Kidney (tissue), 14 donors: ENCODE data around the gene CXXC5. TPM values are rescaled to one million over a fixed set of nuclear protein-coding genes. Genes with fewer than 3 reads are reported as not detected.

ENCODE experiments used
- DNase-seq, 5 donors: peaks; one replicate each; pipeline ENCODE4 v3.0.0-alpha.2; 2013 to 2020
- FAIRE-seq: peaks from 2 replicates; lab custom pipeline; 2012; peaks lifted over from hg19 to GRCh38; lab: Jason Lieb, UNC
- H3K27ac ChIP-seq, 2 donors: one replicate each; pipeline ENCODE4 v1.7.0; 2013; ENCODE audit warnings: low read depth in 2 of 2, low read length in 2 of 2, inconsistent platforms in 1 of 2
- H3K27me3 ChIP-seq: one replicate; pipeline ENCODE4 v1.7.1; 2013; ENCODE audit warnings: low read length, inconsistent platforms; ENCODE audit not compliant: control insufficient read depth, insufficient read depth
- H3K36me3 ChIP-seq, 3 donors: one replicate each; pipeline versions ENCODE4 v1.7.0 to v1.7.1; 2013; ENCODE audit warnings: low read length in 3 of 3, control low read depth in 1 of 3, inconsistent platforms in 1 of 3; ENCODE audit not compliant: insufficient read depth in 3 of 3, control insufficient read depth in 2 of 3
- H3K4me1 ChIP-seq, 3 donors: one replicate each; pipeline versions ENCODE4 v1.7.0 to v1.7.1; 2013; ENCODE audit warnings: low read length in 3 of 3, inconsistent platforms in 1 of 3, low read depth in 1 of 3; ENCODE audit not compliant: control insufficient read depth in 2 of 3, insufficient read depth in 2 of 3
- H3K4me3 ChIP-seq, 3 donors: one replicate each; pipeline versions ENCODE4 v1.7.0 to v1.8.1; 2013; ENCODE audit warnings: low read length in 3 of 3, control low read depth in 1 of 3, inconsistent platforms in 1 of 3
- H3K9ac ChIP-seq, 3 donors: one replicate each; pipeline versions ENCODE4 v1.7.0 to v1.7.1; 2013; ENCODE audit warnings: low read length in 3 of 3, control low read depth in 1 of 3, inconsistent platforms in 1 of 3
- H3K9me3 ChIP-seq, 3 donors: one replicate each; pipeline versions ENCODE4 v1.7.0 to v1.7.1; 2013; ENCODE audit warnings: low read length in 3 of 3, control low read depth in 1 of 3, inconsistent platforms in 1 of 3; ENCODE audit not compliant: control insufficient read depth in 2 of 3, insufficient read depth in 1 of 3
- CTCF ChIP-seq: IDR thresholded peaks from 3 replicates; pipeline ENCODE4 v1.5.1; 2012; ENCODE audit warnings: mild to moderate bottlenecking, moderate library complexity, borderline replicate concordance; ENCODE audit not compliant: insufficient read depth; ENCODE audit errors: extremely low read depth
- intact Hi-C: fragments of 100-400 bp; cut with DNase I; formaldehyde crosslinking; loops from one replicate; pipeline ENCODE4 v1.11.1; 2022
- polyA plus RNA-seq: library from polyadenylated mRNA; stranded (reverse); fragments of 350-450 nt; fragmentation: Illumina TruSeq; extraction: RNeasy Lipid Tissue Mini Kit (QIAGEN cat#74804); gene quantifications from one replicate; pipeline ENCODE4 v1.2.3, GENCODE V29; 2014; ENCODE audit warnings: low read depth, low replicate concordance; ENCODE audit not compliant: insufficient read depth
- total RNA-seq: library from RNA; stranded (reverse); fragmentation: NEBNext Ultra II Directional; extraction: Animal tissue kit (Norgen Biotek cat#: 25700); gene quantifications from one replicate; pipeline ENCODE4 v1.2.1, GENCODE V29; 2021
- donor health status: control.
- donor health status: control.
- donor health status: control.
- donor health status: control.
- donor health status: control.
- donor health status: DM: yes; HTN: yes; CAD: no.
- donor health status: Normal renal cell carcinoma (clear cell type).

CXXC5 gene
- total and polyA plus RNA-seq, 2 donors from 2014 or later, result 116 to 122 TPM

GRCh38 chr5:139696167-139696893, 48.2 kb downstream of the CXXC5 start:
- Histone ChIP-seq H3K36me3 (no peaks in the 10 kb centered on the region), H3K4me1 (peaks cover 9 to 28% (median 10%) of the 10 kb centered on the region in 3 donors), H3K9ac (peak overlapping the region in 1 of 3 donors; percentile 72), H3K27me3 (no peaks in the 10 kb centered on the region), H3K27ac (peak overlapping the region; percentile 78 to 88), H3K4me3 (peak overlapping the region in 1 of 3 donors; percentile 12), H3K9me3 (no peaks in the 10 kb centered on the region)
- no peak for DNase-seq
- TF ChIP-seq CTCF, result no peak
- intact Hi-C loops, result no loop called here
- FAIRE-seq, result no peak

GRCh38 chr5:139696894-139697658, 48.9 kb downstream of the CXXC5 start:
- peak overlapping the region in 2 of 3 donors; percentile 55 to 72 for H3K9ac ChIP-seq
- peak overlapping the region; percentile 88 to 91 for H3K27ac ChIP-seq
- peaks cover 12 to 30% (median 13%) of the 10 kb centered on the region in 3 donors for H3K4me1 ChIP-seq
- peak overlapping the region in 1 of 3 donors; percentile 47 for H3K4me3 ChIP-seq
- no peaks in the 10 kb centered on the region for H3K36me3 ChIP-seq
- no peaks in the 10 kb centered on the region for H3K27me3 ChIP-seq
- intact Hi-C loops, result no loop called here
- FAIRE-seq (no peak), DNase-seq (peak; percentile 95 to 98 (median 96))
- no peak for TF ChIP-seq CTCF
- H3K9me3 ChIP-seq, result no peaks in the 10 kb centered on the region

GRCh38 chr5:139698490-139699146, 50.5 kb downstream of the CXXC5 start:
- Histone ChIP-seq H3K4me3 (no peak overlapping the region), H3K36me3 (no peaks in the 10 kb centered on the region), H3K4me1 (peaks cover 12 to 30% (median 13%) of the 10 kb centered on the region in 3 donors), H3K9me3 (no peaks in the 10 kb centered on the region), H3K27ac (peak overlapping the region; percentile 88 to 91), H3K9ac (peak overlapping the region in 1 of 3 donors; percentile 37), H3K27me3 (no peaks in the 10 kb centered on the region)
- FAIRE-seq (no peak), DNase-seq (peak; percentile 94 to 97 (median 96))
- intact Hi-C loops, result no loop called here
- TF ChIP-seq CTCF, result no peak
